ENCODE data around the gene STOML1. TPM values are rescaled to one million over a fixed set of nuclear protein-coding genes. Genes with fewer than 3 reads are reported as not detected.
A peak's percentile ranks its signal among the peaks of the same experiment; 100 is the strongest.

STOML1 gene
- total RNA-seq, 1 donor from 2014 or later = 10.6 TPM

GRCh38 chr15:73985101-73985873 is 6.8 kb downstream of the STOML1 start:
- peaks cover 78% of the 10 kb centered on the region for H3K4me1 Mint-ChIP-seq
- CTCF ChIA-PET = interaction anchor here (1.0 to 1.7 kb wide), 2 partner anchors 9 to 12 kb away, joined by 3 to 6 read pairs; partner anchors contain the start of gene PML
- H3K27ac Mint-ChIP-seq = peak overlapping the region; percentile 76
- TF ChIP-seq CTCF (IDR thresholded peaks at IDR 0.05) = no peak
- H3K36me3 Mint-ChIP-seq (ENCODE audit: low read depth) = peaks cover 5% of the 10 kb centered on the region
- H3K27me3 Mint-ChIP-seq = no peaks in the 10 kb centered on the region
- intact Hi-C loops (cut with micrococcal nuclease) = no loop called here
- H3K4me3 Mint-ChIP-seq = no peak overlapping the region
- no peaks in the 10 kb centered on the region for H3K9me3 Mint-ChIP-seq
- POLR2A ChIA-PET = interaction anchor here (1.1 kb wide), 1 partner anchor 21 kb away, joined by 3 read pairs; no protein-coding TSS in a partner anchor
- ATAC-seq (ENCODE audit: low read depth) (peak; percentile 17), DNase-seq (no peak)

DNA sequence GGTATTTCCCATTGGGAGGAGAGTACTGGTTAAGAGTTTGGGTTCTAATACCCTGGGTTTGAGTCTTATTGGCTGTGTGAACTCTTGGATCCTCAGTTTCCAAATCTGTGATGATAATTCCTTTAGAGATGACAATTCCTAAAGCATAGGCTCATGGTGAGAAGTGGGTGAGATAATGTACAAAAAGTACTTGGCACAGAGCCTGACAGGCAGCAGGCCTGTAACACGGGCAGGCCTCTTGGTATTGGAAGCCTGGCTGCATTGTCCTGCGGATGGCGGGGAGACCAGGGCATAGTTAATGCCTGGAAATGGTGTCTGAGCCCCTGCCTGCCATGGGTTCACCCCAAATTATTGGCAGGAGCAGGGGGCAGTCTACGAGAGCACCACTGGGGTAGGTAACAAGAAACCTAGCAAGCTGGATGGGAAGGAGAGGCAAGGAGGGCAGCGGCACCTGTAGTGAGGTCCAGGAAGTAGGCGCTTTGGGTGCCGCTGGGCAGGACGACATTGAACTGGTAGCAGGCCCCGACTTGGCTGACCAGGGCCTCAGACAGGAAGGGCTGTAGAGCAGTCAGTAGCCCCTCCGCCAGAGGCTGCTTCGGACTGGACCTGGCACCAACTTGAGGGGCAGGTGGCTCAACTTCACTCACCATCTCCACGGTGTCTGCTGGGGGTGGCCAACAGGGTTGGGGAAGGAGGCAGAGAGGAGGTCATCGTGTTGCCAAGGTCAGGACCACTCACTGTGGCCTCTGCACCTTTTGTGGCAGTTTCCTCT is 7.7 kb downstream of the STOML1 start:
- CTCF ChIA-PET = interaction anchor here (1.5 to 1.7 kb wide), 2 partner anchors 10 to 11 kb away, joined by 3 to 6 read pairs; partner anchors contain the start of gene PML
- no peaks in the 10 kb centered on the region for H3K27me3 Mint-ChIP-seq
- DNase-seq (no peak), ATAC-seq (ENCODE audit: low read depth) (no peak)
- H3K4me1 Mint-ChIP-seq = peaks cover 78% of the 10 kb centered on the region
- POLR2A ChIA-PET = interaction anchor here (1.1 kb wide), 1 partner anchor 22 kb away, joined by 3 read pairs; no protein-coding TSS in a partner anchor
- no peak for TF ChIP-seq CTCF (IDR thresholded peaks at IDR 0.05)
- H3K36me3 Mint-ChIP-seq (ENCODE audit: low read depth) = peaks cover 5% of the 10 kb centered on the region
- intact Hi-C loops (cut with micrococcal nuclease) = no loop called here
- no peaks in the 10 kb centered on the region for H3K9me3 Mint-ChIP-seq
- peak overlapping the region; percentile 76 for H3K27ac Mint-ChIP-seq
- H3K4me3 Mint-ChIP-seq = no peak overlapping the region

DNA sequence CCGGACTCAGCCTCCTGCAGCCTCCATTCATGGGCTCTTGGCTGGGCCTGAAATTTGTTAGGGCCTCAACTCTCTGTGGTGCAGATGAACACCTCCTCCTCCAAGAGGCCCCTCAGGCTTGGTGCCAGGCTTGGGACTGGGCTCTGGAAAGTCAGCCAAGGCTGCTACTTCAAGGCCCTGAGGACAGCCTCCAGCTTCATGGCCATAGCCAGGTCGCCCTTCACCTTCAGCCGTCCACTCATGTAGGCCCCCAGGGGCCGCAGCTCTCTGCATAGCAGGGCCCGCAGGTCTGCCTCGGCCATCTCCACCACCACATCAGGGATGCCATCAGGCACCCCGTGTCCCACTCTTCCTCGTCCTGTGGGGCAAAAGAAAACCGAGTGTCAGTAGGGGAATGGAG is 8.3 kb downstream of the STOML1 start:
- H3K4me3 Mint-ChIP-seq = no peak overlapping the region
- H3K27me3 Mint-ChIP-seq = no peaks in the 10 kb centered on the region
- peaks cover 75% of the 10 kb centered on the region for H3K4me1 Mint-ChIP-seq
- no peak for ATAC-seq (ENCODE audit: low read depth)
- no peak for TF ChIP-seq CTCF (IDR thresholded peaks at IDR 0.05)
- DNase-seq = no peak
- H3K36me3 Mint-ChIP-seq (ENCODE audit: low read depth) = peaks cover 5% of the 10 kb centered on the region
- CTCF ChIA-PET = interaction anchor here (1.5 to 2.4 kb wide), 2 partner anchors 10 kb away, joined by 3 to 10 read pairs; partner anchors contain the start of gene PML
- H3K27ac Mint-ChIP-seq = peak overlapping the region; percentile 76
- POLR2A ChIA-PET = interaction anchor here (2.5 kb wide), 1 partner anchor 11 kb away, joined by 11 read pairs; the partner anchor contains the start of gene PML
- intact Hi-C loops (cut with micrococcal nuclease) = no loop called here
- no peaks in the 10 kb centered on the region for H3K9me3 Mint-ChIP-seq

GRCh38 chr15:73983211-73983727 is 8.8 kb downstream of the STOML1 start:
- H3K4me1 Mint-ChIP-seq = peaks cover 71% of the 10 kb centered on the region
- CTCF ChIA-PET = interaction anchor here (1.5 to 2.4 kb wide), 2 partner anchors 10 to 11 kb away, joined by 3 to 10 read pairs; partner anchors contain the start of gene PML
- no peak for TF ChIP-seq CTCF (IDR thresholded peaks at IDR 0.05)
- no peaks in the 10 kb centered on the region for H3K9me3 Mint-ChIP-seq
- no peak for ATAC-seq (ENCODE audit: low read depth)
- DNase-seq = no peak
- intact Hi-C loops (cut with micrococcal nuclease) = no loop called here
- H3K27ac Mint-ChIP-seq = no peak overlapping the region
- H3K36me3 Mint-ChIP-seq (ENCODE audit: low read depth) = peaks cover 5% of the 10 kb centered on the region
- H3K27me3 Mint-ChIP-seq = no peaks in the 10 kb centered on the region
- H3K4me3 Mint-ChIP-seq = no peak overlapping the region
- POLR2A ChIA-PET = interaction anchor here (0.6 to 2.5 kb wide), 2 partner anchors 10 to 11 kb away, joined by 4 to 11 read pairs; partner anchors contain the start of gene PML
